HG02943 (cell line): ENCODE results near the gene TARBP1.
"Not testable (repeated sequence)": the region's sequence is repeated elsewhere in the genome, so short reads cannot be mapped to it uniquely, and the experiment has no call there.

ENCODE experiments used
- ATAC-seq: cut with Tn5 transposase; IDR thresholded peaks from one replicate; pipeline ENCODE4 v1.9.1; 2021; ENCODE audit warnings: mild to moderate bottlenecking, low read depth, moderate library complexity; ENCODE audit not compliant: unreplicated experiment

TARBP1 gene

DNA sequence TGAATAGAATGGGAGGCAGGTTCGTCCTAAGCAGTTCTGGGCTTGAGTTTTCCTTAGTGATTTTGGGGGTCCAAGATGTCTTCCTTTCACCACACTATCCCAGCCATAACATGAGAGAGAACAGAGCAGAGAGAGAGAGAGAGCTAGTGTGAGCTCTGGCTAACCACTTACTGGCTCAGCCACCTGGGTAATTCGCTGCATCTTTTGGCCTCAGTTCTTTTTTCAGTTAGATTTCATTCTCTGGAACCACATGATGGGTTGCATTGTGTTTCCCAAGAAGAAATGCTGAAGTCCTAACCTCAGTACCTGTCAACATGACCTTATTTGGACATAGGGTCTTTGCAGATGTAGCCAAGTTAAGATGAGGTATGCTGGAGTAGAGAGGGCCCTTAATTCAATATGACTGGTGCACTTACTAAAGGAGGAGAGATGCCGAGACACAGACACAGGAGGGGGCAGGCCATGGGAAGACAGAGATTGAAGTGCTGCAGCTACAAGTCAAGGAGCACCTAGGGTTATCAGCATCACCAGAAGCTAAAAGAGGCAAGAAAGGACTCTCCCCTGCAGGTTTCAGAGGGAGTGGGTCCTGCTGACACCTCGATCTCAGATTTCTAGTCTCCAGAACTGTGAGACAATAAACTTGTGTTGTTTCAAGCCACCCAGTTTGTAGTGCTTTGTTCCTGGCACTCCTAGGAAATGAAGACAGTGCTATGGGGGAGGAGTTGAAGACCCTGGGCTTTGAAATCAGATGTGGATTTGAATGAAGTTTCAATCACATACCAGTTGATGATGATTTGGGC is 26.2 kb upstream of the TARBP1 start:
- no peak for ATAC-seq

- not testable (repeated sequence) for ATAC-seq
These were observed 25.3 kb upstream of the TARBP1 start for GRCh38 chr1:234504251-234504650.

DNA sequence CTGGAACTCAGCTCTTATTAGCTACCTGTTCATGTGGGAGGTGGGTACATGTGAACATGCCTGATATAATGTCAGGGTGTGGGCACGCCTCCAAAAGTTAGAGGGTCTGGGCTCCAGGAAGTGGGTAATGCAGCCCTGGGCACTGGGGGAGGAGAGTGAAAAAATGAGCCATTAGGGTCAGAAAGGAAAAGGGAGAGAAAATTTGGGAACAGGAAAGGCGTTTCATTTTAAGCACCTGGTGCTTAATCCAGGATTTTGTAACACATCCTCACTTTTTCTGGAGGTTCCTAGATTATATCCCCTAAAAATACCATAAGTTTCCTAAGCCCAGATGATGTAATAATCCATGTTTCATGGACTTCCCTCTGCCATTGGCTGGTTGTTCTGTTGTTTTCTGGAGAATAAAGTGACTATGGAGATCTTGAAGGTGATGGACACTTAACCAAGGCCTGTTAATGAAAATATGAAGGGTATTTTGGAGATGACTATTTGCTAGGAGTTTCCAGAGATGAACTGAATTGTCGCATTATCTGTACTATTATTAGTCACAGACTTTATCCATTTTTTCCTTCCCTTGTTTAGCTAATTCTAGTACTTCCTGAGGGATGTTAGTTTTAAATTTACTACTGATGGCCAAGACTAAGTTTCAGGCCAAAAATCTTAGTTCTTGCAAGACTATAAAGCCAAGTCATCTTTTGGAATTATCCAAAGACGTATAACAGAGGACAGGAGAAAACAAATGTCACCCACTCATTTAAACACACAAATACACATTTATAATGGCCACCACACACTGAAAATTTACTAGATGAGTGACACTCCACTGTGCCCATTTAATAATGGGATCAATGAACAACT is 24.4 kb upstream of the TARBP1 start:
- no peak for ATAC-seq

GRCh38 chr1:234502785-234503184 is 23.8 kb upstream of the TARBP1 start:
- ATAC-seq, result no peak

DNA sequence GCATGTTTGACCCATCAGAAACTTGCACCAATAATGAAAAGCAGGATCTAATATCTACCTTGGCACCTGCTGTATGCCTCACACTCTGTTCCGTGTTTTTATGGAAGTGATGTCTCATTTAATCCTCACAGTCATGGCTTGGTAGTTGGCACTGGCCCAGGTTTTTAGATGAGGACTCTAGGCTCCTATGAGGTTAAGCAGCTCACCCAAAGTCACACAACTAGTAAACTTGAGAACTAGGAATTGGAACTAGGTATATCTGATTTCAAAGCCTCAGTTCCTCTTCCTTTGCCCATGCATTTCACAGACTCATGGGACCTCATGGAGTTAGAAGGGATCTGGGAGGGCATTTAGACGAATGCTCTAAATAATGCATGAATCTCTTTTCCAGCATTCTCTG is 21.3 kb upstream of the TARBP1 start:
- no peak for ATAC-seq

- ATAC-seq, result no peak
These were observed 20.9 kb upstream of the TARBP1 start for GRCh38 chr1:234499943-234500245.

GRCh38 chr1:234499119-234499942 is 20.4 kb upstream of the TARBP1 start:
- ATAC-seq, result no peak

DNA sequence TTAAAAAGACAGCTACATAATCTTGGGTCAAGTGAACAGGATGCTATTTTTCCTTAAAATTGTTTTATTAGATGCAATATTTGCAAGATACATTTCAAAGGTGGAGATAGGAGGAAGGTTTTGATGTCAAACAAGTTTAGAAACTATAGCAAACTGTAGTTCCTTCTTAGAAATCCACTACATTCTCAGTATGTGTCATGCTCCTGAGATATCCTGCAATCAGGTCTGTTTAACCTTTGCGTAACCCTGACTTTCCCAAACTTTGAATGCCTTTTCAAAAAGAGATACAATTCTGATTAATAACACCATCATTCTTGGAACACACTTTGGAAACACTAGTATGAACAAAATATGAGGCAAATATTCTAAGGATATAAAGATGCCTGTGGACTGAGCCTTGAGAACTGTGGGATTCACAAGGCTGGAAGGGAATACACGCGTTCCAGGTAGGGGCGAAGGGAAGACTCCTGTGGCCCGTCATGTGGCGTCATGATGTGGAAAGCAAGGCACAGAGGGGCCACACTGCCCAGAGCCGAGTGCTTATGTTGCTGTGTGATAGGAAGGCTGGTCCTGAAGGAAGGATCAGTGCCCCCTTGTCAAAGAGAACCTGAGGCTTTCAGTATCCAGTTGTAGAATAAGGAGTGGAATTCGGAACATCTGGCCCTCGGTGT is 19.6 kb upstream of the TARBP1 start:
- ATAC-seq, result no peak

- no peak for ATAC-seq
These were observed 18.6 kb upstream of the TARBP1 start for GRCh38 chr1:234497589-234497988.

GRCh38 chr1:234495231-234495990 is 16.4 kb upstream of the TARBP1 start:
- peak; percentile 54 for ATAC-seq

- no peak for ATAC-seq
These were observed 15.1 kb upstream of the TARBP1 start for GRCh38 chr1:234494049-234494448.

GRCh38 chr1:234490793-234491479 is 12.0 kb upstream of the TARBP1 start:
- no peak for ATAC-seq

- no peak for ATAC-seq
These were observed 10.7 kb upstream of the TARBP1 start for GRCh38 chr1:234489698-234490077.

- no peak for ATAC-seq
These were observed 10.2 kb upstream of the TARBP1 start for GRCh38 chr1:234489007-234489697.

DNA sequence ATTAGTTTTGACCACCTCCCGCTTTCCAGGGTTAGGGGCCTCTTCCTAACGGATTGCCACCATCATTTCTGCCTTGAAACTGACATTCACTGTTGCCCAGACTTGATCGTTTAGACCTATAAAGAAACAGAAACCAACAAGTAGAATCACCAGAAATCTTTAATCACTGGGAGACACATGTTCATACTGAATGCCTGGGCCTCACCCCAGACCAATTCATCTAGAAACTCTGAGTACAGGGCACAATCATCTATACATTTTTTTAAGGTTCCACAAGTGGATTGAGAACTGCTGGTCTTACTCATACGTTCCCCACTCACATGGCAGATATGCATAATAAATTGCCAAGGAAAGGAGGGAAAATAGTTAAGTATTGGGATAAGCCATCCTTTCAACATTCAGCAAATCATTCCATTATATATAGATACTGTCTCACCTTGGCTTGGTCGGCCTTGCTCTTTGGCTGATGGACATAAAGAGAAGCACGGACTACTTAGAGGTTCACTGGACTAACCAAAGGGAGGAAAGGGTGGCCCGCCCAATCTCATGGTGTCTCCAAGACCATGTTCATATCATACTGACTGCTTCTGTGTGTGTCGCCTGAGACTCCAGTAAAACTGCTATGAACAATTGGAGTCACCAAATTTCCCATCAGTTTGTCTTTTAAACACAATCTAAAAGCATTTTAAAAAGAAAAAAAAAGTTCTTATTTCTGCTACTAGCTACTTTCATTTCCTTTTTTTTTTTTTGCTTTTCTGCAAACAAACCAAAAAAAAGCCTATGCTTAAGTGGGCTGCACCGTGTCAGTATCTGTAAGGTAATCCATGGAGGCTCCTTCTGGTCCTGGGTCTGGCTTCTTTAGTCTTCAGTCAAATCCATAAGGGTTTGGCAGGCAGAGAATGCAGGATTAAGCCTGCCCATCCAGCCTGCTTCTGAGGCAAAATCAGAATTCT is 9.4 kb upstream of the TARBP1 start:
- ATAC-seq, result no peak

GRCh38 chr1:234486858-234487840 is 8.2 kb upstream of the TARBP1 start:
- no peak for ATAC-seq
